Gastroesophageal sphincter (tissue), 3 donors: ENCODE data around the gene CDH11.

ENCODE experiments used
- CTCF ChIP-seq, 4 experiments: fragments of 200-600 bp in 2 of 4; fragments of 450-650 bp in 2 of 4; sonication (generic) in 1 of 4; IDR thresholded peaks; one replicate each; pipeline ENCODE4 v1.5.1; 2017 to 2019; ENCODE audit warnings: antibody characterized with exemption in 4 of 4, mild to moderate bottlenecking in 2 of 4, moderate library complexity in 2 of 4
- EP300 ChIP-seq: sonication (generic); formaldehyde crosslinking; IDR thresholded peaks from one replicate; pipeline ENCODE4 v1.6.1; 2017; ENCODE audit warnings: antibody characterized with exemption, mild to moderate bottlenecking

GRCh38 chr16:64990101-64990500 lies 131.8 kb downstream of the CDH11 start:
- TF ChIP-seq CTCF (IDR thresholded peaks at IDR 0.05): no peak
- TF ChIP-seq EP300: no peak
